ENCODE measurements around the gene HOXA7.

Gene HOXA7

DNA sequence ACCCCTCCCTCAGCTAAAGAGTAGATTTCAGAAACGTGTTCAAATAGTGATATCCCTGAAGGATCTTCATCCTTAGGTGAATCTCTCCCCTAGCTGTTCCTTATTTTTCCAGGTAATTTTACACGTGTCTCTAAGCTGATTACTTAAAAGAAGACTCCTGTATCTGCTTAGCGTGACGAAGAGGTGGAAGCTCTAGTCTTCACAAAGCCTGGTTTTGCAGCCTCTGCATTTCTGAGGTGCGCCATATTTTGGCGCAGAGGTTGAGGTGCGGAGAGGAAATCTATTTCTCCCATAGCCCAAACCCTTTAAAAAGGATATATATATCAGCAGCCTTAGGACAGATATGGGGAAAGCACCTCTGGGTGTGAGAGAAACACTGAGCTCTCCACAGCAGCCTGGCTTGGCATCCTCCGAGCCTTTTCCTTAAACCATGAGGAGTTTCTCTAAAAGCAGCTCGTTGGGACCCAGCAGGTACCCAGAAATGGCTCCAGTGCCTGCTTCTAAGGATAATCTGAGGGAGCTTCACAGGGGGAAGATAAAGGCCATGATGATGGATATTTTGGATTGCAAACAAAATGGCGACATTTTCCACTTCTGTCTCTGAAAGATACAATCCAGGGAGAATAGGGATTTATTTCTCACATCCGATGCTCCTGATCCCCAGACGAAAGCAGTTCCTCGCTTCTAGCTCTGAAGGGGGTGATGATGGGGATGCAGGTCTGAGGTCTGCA lies 51.0 kb downstream of the HOXA7 start:
- DNase-seq: no peak

GRCh38 chr7:27104341-27105058 lies 52.0 kb downstream of the HOXA7 start:
- no peak for DNase-seq
